K562 (cell line): ENCODE data around the gene PLPP7. TPM values are rescaled to one million over a fixed set of nuclear protein-coding genes. Genes with fewer than 3 reads are reported as not detected.
"Not testable (repeated sequence)": the region's sequence is repeated elsewhere in the genome, so short reads cannot be mapped to it uniquely, and the experiment has no call there.

Experiments used
- ATAC-seq: fragments of 200-7000 bp; cut with Tn5 transposase; 3 replicates; pipeline ENCODE4 v1.9.1; 2020; ENCODE audit warnings: moderate library complexity
- BruUV-seq: library from RNA; stranded (reverse); fragments of 400-500 nt; replicated peaks from 2 replicates; lab custom pipeline; 2021; lab: Mats Ljungman, UMichigan
- CTCF ChIA-PET: fragments of 300-600 bp; formaldehyde crosslinking; extraction: SDS; loops from one replicate; lab custom pipeline; 2021; ENCODE audit warnings: low intra/inter-chr PET ratio; lab: Yijun Ruan, JAX
- POLR2A ChIA-PET: fragments of 300-600, 350-650 bp; sonication (Branson Sonifier 250); formaldehyde crosslinking; extraction: SDS; loops from one replicate; lab custom pipeline; 2021; ENCODE audit warnings: antibody characterized with exemption, inconsistent platforms; lab: Yijun Ruan, JAX
- DNase-seq, 4 experiments: peaks; one replicate each; pipeline versions ENCODE4 v3.0.0 to v3.0.0-alpha.2; 2011 to 2018; ENCODE audit warnings: low spot score in 3 of 4, mixed read lengths in 3 of 4; ENCODE audit errors: extremely low read depth in 1 of 4
- FAIRE-seq: peaks from 2 replicates; lab custom pipeline; 2011; peaks lifted over from hg19 to GRCh38; lab: Jason Lieb, UNC
- H2AFZ ChIP-seq: 2 replicates; pipeline ENCODE4 v1.6.0; 2011; ENCODE audit warnings: low read depth, low read length, control low read depth, inconsistent platforms
- H3K27ac ChIP-seq: fragments of 200-600 bp; 3 replicates; pipeline ENCODE4 v1.8.0; 2011; ENCODE audit warnings: low read depth, mild to moderate bottlenecking, control low read depth, inconsistent platforms, low read length, moderate library complexity, mixed read lengths; ENCODE audit errors: extremely low read depth
- H3K27me3 ChIP-seq, 2 experiments: fragments of 300-600 bp in 1 of 2; 2 replicates in 1 of 2; 3 replicates in 1 of 2; pipeline versions ENCODE4 v1.6.0 to v1.8.0; 2011; ENCODE audit warnings: inconsistent platforms in 2 of 2, low read length in 2 of 2, mild to moderate bottlenecking in 1 of 2, mixed read lengths in 1 of 2, moderate library complexity in 1 of 2; ENCODE audit not compliant: control insufficient read depth in 2 of 2, insufficient read depth in 2 of 2
- H3K36me3 ChIP-seq: fragments of 300-600 bp; 3 replicates; pipeline ENCODE4 v1.8.0; 2011; ENCODE audit warnings: mild to moderate bottlenecking, low read length, inconsistent platforms; ENCODE audit not compliant: control insufficient read depth, insufficient read depth
- H3K4me1 ChIP-seq, 2 experiments: fragments of 200-600 bp in 1 of 2; replicated peaks in 1 of 2; 2 replicates in 1 of 2; 3 replicates in 1 of 2; pipeline versions ENCODE4 v1.5.1 to v1.8.0; 2011; ENCODE audit warnings: inconsistent platforms in 2 of 2, low read length in 2 of 2, mild to moderate bottlenecking in 1 of 2, mixed read lengths in 1 of 2, moderate library complexity in 1 of 2; ENCODE audit not compliant: control insufficient read depth in 2 of 2, insufficient read depth in 2 of 2
- H3K4me2 ChIP-seq: 2 replicates; pipeline ENCODE4 v1.6.1; 2011; ENCODE audit warnings: low read length, control low read depth, inconsistent platforms, mixed read lengths; ENCODE audit not compliant: insufficient read depth
- H3K4me3 ChIP-seq: fragments of 200-600 bp; sonication (generic), shearing (Covaris generic); 2 replicates; pipeline ENCODE4 v1.5.1; 2016; ENCODE audit warnings: control low read depth, inconsistent platforms
- H3K79me2 ChIP-seq: fragments of 200-600 bp; 3 replicates; pipeline ENCODE4 v1.8.0; 2011; ENCODE audit warnings: low read length, inconsistent platforms; ENCODE audit not compliant: control insufficient read depth, insufficient read depth
- H3K9ac ChIP-seq, 2 experiments: 2 replicates each; pipeline versions ENCODE4 v1.6.0 to v1.6.1; 2011; ENCODE audit warnings: low read depth in 2 of 2, low read length in 2 of 2, control low read depth in 1 of 2, inconsistent platforms in 1 of 2, mild to moderate bottlenecking in 1 of 2, mixed read lengths in 1 of 2; ENCODE audit not compliant: insufficient read depth in 1 of 2
- H3K9me1 ChIP-seq: one replicate; pipeline ENCODE4 v1.6.0; 2011; ENCODE audit warnings: inconsistent platforms, mild to moderate bottlenecking, low read length, moderate library complexity; ENCODE audit not compliant: control insufficient read depth, insufficient read depth
- H3K9me3 ChIP-seq: replicated peaks from 2 replicates; pipeline ENCODE4 v1.5.1; 2011; ENCODE audit warnings: low read depth, low read length, inconsistent platforms; ENCODE audit not compliant: control insufficient read depth, insufficient read depth
- H4K20me1 ChIP-seq: replicated peaks from 2 replicates; pipeline ENCODE4 v1.6.1; 2011; ENCODE audit warnings: low read length, inconsistent platforms, mixed read lengths; ENCODE audit not compliant: control insufficient read depth, insufficient read depth
- ADNP ChIP-seq: fragments of 200-800 bp; sonication (Bioruptor generic); IDR thresholded peaks from 2 replicates; pipeline ENCODE4 v1.6.1; 2016; ENCODE audit warnings: missing genetic modification characterization, missing compliant biosample characterization
- ETS2 ChIP-seq: IDR thresholded peaks from 2 replicates; pipeline ENCODE4 v1.6.1; 2016; ENCODE audit warnings: borderline replicate concordance, missing genetic modification characterization, mild to moderate bottlenecking, moderate library complexity, missing compliant biosample characterization; ENCODE audit not compliant: poor library complexity, severe bottlenecking
- FOXA3 ChIP-seq, 2 experiments: fragments of 450-650 bp in 1 of 2; sonication (generic) in 1 of 2; formaldehyde crosslinking; IDR thresholded peaks in 1 of 2; conservative IDR thresholded peaks in 1 of 2; 2 replicates each; pipeline versions ENCODE4 v1.4.0 to v1.8.0; 2020 to 2022; ENCODE audit warnings: mild to moderate bottlenecking in 2 of 2, missing genetic modification reagents in 1 of 2
- SMAD2 ChIP-seq: fragments of 150-350 bp; IDR thresholded peaks from 2 replicates; pipeline ENCODE4 v1.6.1; 2014; ENCODE audit warnings: low read depth, mild to moderate bottlenecking, low read length
- WGBS: fragments of 100-300 bp; shearing (Covaris generic); methylation state at CpG from one replicate; pipeline ENCODE4 v1.1.6; 2016; ENCODE audit warnings: low coverage, mixed read lengths; ENCODE audit not compliant: insufficient coverage; ENCODE audit errors: missing lambda C conversion rate; 5-methylcytosine and 5-hydroxymethylcytosine counted together
- in situ Hi-C: fragments of 300-500 bp; cut with MboI; formaldehyde crosslinking; loops from 4 replicates; pipeline ENCODE4 v1.15.0; 2018; ENCODE audit warnings: inconsistent platforms, mixed read lengths
- intact Hi-C: fragments of 100-400 bp; cut with micrococcal nuclease; formaldehyde crosslinking; loops from 2 replicates; pipeline ENCODE4 v1.14.2; 2022
- polyA plus RNA-seq, 8 experiments: library from polyadenylated mRNA; depleted of rRNA in 4 of 8; stranded (reverse) in 5 of 8; unstranded in 3 of 8; fragments of >200 nt; fragmentation: Nextera tagmentation in 2 of 8; fragmentation: Illumina TruSeq in 1 of 8; extraction: Ambion mirVana in 2 of 8; extraction: Trizol in 1 of 8; gene quantifications; 2 replicates each; pipeline versions ENCODE4 v1.2.1 to v1.2.3, GENCODE V29; 2011 to 2014; ENCODE audit warnings: inconsistent platforms in 1 of 8, missing spikeins in 1 of 8
- total RNA-seq, 7 experiments: library from RNA; depleted of rRNA in 6 of 7; stranded (reverse); fragments of >200 nt in 6 of 7; fragmentation: Illumina TruSeq in 2 of 7; extraction: Trizol in 2 of 7; gene quantifications; 2 replicates each; pipeline versions ENCODE4 v1.2.1 to v1.2.3, GENCODE V29; 2011 to 2021; ENCODE audit warnings: low replicate concordance in 1 of 7
- TF ChIP-seq, protein P1 (sequence below): fragments of 450-650 bp; IDR thresholded peaks from 2 replicates; pipeline ENCODE4 v1.6.1; 2017; ENCODE audit warnings: antibody characterized with exemption

The PLPP7 gene
- total and polyA plus RNA-seq, 9 of the 15 experiments (the other 6 are each of a cell fraction or from before 2014, with no cell fraction given) = 0.09 to 0.93 (median 0.18) TPM; not detected in 4

GRCh38 chr9:131330814-131331600 lies 41.5 kb downstream of the PLPP7 start (continued):
- TF ChIP-seq, protein P1, sequence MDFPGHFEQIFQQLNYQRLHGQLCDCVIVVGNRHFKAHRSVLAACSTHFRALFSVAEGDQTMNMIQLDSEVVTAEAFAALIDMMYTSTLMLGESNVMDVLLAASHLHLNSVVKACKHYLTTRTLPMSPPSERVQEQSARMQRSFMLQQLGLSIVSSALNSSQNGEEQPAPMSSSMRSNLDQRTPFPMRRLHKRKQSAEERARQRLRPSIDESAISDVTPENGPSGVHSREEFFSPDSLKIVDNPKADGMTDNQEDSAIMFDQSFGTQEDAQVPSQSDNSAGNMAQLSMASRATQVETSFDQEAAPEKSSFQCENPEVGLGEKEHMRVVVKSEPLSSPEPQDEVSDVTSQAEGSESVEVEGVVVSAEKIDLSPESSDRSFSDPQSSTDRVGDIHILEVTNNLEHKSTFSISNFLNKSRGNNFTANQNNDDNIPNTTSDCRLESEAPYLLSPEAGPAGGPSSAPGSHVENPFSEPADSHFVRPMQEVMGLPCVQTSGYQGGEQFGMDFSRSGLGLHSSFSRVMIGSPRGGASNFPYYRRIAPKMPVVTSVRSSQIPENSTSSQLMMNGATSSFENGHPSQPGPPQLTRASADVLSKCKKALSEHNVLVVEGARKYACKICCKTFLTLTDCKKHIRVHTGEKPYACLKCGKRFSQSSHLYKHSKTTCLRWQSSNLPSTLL = no peak
- TF ChIP-seq SMAD2 (no peak), ETS2 (tag) (no peak), FOXA3 (CRISPR knock-in tag; conservative IDR thresholded peaks at IDR 0.05 in 1 of 2, IDR thresholded peaks at IDR 0.05 in 1 of 2) (no peak)

DNA sequence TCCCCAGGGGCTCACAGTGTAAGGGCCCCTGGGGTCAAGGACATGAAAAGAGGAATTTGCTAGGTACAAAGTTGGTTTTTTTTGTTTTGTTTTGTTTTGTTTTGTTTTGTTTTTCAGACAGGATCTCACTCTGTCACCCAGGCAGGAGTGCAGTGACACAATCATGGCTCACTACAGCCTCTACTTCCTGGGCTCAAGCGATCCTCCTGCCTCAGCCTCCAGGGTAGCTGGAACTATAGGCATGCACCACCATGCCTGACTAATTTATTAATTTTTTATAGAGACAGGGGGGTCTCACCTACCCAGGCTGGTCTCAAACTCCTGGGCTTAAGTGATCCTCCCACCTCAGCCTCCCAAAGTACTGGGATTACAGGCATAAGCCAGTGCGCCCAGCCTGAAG lies 42.5 kb downstream of the PLPP7 start:
- H3K9ac ChIP-seq, H3K9me3 ChIP-seq, FAIRE-seq, DNase-seq, H3K27me3 ChIP-seq, ATAC-seq, H3K79me2 ChIP-seq, H3K4me2 ChIP-seq, H4K20me1 ChIP-seq, H2AFZ ChIP-seq, BruUV-seq, H3K36me3 ChIP-seq, H3K9me1 ChIP-seq, H3K4me3 ChIP-seq, H3K27ac ChIP-seq: not testable (repeated sequence)
- intact Hi-C loops = loop anchor here (1.0 to 10.0 kb wide), 2 partner anchors 54 to 207 kb away; partner anchors contain the start of gene NUP214
- H3K4me1 ChIP-seq = peaks cover 24 to 64% of the 10 kb centered on the region in 2 experiments; a peak in 4 of 5 replicates
- POLR2A ChIA-PET = interaction anchor here (0.8 to 1.7 kb wide), 4 partner anchors 9 to 111 kb away, joined by 3 to 5 read pairs (median 4); no protein-coding TSS in a partner anchor
- WGBS = 79% methylated on average over 2 of the region's 2 CpGs
- CTCF ChIA-PET = interaction anchor here (1.2 kb wide), 1 partner anchor 153 kb away, joined by 4 read pairs; no protein-coding TSS in a partner anchor
- TF ChIP-seq ADNP (tag) = peak; percentile 10; the same call in 1 of the 2 replicates
- in situ Hi-C loops = loop anchor here (5.0 to 10.0 kb wide), 2 partner anchors 117 to 155 kb away; no protein-coding TSS in a partner anchor
